GM11168 (cell line): ENCODE measurements around the gene TENM4.

Experiments used
- in situ Hi-C: fragments of 300-500 bp; cut with MboI; formaldehyde crosslinking; loops from one replicate; pipeline ENCODE4 v1.12.0; 2022; ENCODE audit warnings: low sequenced_read_pairs; ENCODE audit not compliant: unreplicated experiment

Gene TENM4

GRCh38 chr11:78684377-78684776 lies 756.5 kb downstream of the TENM4 start:
- in situ Hi-C loops, result no loop called here

DNA sequence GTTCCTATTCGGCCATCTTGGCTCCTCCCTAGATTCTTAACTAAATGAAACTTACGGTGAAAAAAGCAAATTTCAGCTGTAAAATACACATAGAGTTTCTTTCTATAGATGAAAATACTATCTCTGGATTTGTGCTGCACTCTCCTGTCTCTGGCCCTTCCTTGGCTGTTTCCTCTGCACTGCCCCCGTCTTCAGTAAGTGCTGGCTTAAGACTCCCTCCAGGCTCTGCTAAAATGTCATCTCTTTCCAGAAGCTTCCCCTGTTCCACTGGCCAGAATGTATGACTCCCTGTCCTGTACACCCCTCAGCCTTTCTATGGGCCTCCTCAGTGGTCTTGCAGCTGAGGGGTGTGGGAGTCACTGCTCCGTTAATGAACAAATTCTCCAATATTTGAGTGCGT lies 757.1 kb downstream of the TENM4 start:
- in situ Hi-C loops, result no loop called here

- in situ Hi-C loops, result no loop called here
Observed at GRCh38 chr11:78676026-78676557, 764.7 kb downstream of the TENM4 start.

DNA sequence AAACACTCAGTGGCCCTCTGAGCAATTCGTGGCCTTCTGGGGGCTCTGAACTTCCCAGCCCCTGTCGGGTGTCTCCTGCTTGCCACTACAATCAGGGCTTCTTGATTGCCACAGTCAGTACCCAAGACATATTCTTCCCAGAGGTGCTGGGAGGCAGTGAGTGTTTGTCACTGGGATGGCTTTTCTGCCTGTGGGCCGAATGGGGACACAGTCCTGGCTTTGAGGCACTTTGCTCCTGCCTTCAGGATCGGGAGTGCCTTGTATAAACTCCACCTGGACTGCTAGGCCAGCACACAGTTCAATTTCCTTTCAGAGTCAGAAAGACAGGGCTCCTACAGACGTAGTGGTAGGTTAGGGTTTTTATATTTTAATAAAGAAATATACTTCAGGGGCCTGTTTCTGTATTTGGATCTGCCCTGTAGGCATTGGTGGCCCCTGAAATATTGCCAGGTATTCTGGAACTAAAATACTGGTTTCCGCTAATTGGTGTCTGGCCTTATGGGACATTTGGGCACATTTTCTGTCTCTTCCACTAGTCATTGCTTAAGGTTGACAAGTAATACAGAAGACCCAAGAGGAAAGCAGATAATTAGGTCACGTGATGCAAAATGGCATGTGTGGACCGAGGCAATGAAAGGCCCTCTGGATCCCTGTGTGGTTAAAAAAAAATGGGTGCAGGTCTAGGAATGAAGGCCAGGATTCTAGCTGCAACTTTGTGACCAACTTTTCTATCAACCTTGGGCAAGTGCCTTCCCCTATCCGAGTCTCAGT lies 767.8 kb downstream of the TENM4 start:
- in situ Hi-C loops, result loop anchor here (5.0 to 25.0 kb wide), 2 partner anchors 34 to 389 kb away; no protein-coding TSS in a partner anchor

GRCh38 chr11:78669249-78669648 lies 771.6 kb downstream of the TENM4 start:
- in situ Hi-C loops, result loop anchor here (25.0 kb wide), 1 partner anchor 393 kb away; no protein-coding TSS in a partner anchor

GRCh38 chr11:78667461-78667860 lies 773.4 kb downstream of the TENM4 start:
- in situ Hi-C loops, result loop anchor here (25.0 kb wide), 1 partner anchor 395 kb away; no protein-coding TSS in a partner anchor

DNA sequence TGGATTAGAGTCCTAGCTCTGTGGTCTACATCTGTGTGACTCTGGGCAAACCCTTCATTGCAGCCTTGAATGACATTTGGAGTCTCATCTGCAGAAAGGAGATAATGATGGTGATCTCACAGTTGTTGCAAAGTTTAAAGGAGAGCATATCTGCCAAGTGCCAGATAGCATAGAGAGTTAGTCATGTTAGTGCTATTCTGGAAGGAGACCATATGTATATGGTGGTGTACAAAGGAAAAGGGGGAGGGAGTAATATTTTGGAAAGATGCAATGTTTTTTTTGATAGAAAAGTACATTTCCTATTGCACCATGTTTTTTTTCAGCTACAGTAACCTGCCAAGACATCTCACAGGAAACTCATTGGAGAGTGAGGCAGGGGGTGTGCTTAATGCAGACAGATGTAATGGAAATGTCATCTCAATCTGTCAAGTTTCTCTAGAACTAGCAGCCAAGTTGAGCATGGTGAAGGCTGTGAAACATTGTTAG lies 774.1 kb downstream of the TENM4 start:
- in situ Hi-C loops, result loop anchor here (25.0 kb wide), 1 partner anchor 396 kb away; no protein-coding TSS in a partner anchor

- in situ Hi-C loops, result loop anchor here (25.0 kb wide), 1 partner anchor 398 kb away; no protein-coding TSS in a partner anchor
Observed at GRCh38 chr11:78664636-78665035, 776.2 kb downstream of the TENM4 start.

GRCh38 chr11:78662811-78663210 lies 778.0 kb downstream of the TENM4 start:
- in situ Hi-C loops, result loop anchor here (25.0 kb wide), 1 partner anchor 399 kb away; no protein-coding TSS in a partner anchor

DNA sequence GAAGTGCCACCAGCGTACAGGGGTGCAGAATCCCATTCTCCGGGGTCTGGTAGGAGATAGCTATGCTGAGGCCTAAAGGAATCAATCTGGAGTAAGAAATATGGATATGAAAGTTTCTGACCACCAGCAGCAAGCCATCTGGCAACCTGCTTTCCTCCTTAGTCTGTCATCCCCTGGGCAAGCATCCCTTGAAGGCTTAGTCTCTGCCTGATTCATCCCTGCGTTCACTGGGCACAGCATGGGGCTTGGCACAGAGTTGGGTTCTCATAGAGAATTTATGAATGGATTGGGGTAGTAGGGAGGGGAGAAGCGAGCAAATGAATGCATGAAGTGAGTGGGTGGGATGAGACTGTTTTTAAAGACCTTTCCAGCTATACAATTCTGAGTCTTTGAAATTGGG lies 780.4 kb downstream of the TENM4 start:
- in situ Hi-C loops, result loop anchor here (25.0 kb wide), 1 partner anchor 402 kb away; no protein-coding TSS in a partner anchor

GRCh38 chr11:78659326-78660270 lies 781.2 kb downstream of the TENM4 start:
- in situ Hi-C loops, result loop anchor here (25.0 kb wide), 1 partner anchor 403 kb away; no protein-coding TSS in a partner anchor

DNA sequence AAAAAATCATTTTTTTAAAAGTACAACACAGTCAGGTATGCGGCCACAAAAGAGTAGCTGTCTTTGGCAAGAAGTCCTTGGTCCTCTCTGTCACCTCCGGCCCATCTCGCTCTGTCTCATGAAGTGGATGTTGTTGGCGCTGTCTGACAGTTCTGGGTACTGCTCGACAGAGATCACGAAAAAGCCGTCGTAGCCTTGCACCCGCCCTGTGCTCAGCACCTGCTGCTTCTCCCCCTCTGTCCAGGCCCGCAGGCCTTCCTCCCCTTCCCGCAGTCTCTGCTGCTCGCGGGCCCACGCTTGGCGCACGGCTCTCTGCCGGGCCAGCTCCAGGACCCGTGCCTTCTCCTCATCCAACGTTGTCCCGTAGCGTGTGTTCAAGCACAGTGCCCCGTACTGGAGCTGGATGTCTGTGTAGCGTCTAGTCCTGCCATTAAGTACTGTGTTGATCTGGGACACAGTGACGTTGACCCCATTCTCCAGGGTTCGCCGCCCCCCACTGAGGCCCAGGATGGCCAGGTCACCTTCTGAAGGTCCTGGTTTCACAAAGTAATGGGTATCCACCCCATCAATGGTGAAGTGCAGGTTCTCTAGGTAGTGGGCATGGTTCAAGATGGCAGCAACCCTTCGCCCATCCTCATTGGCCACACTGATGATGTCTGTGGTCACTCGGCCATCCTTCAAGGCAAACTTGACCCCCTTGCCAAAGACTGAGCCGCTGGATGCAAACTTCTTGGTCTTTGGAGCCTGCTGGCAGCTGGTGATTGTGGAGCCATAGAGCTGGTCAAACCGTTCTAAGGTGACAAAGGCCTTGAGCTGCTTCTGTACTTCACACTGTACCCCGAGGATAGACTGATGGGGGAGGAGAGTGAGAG lies 782.6 kb downstream of the TENM4 start:
- in situ Hi-C loops, result loop anchor here (25.0 kb wide), 1 partner anchor 404 kb away; no protein-coding TSS in a partner anchor

DNA sequence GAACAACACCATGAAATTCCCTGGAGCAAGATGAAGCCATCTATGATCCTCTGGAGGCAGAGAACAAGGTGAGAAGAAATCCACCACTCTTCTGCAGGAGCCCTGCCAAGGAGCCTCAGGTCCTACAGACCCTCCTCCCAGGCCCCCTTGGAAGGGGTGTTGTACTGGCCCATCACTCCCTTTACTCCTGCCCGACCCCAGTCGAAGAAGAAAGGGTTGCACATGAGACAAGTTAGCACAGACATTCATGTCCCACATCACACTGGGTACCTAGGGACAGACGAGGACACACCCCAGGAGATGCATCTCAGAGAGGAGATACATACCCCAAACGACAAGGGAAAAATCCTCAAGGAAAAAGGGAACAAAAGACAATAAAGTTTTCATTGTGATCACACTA lies 783.4 kb downstream of the TENM4 start:
- in situ Hi-C loops, result loop anchor here (25.0 kb wide), 1 partner anchor 405 kb away; no protein-coding TSS in a partner anchor

DNA sequence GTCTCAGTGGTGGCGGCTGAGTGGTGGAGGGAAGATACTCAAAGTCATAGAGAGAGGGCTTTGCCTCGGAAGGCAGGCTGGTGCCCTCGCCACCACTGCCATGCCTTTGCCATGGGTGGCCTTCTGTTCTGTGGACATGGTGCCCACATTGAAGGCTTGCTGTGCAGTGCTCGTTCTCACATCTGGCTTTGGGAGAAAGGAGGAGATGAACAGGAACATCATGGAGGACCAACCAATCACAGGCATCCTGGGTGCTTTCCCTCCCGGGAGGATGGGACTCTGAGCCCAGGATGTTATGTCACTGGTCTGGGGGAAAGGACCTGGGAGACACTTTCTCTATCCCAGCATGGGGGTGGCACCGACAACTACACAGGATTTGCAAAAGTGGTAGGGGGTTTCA lies 783.8 kb downstream of the TENM4 start:
- in situ Hi-C loops, result loop anchor here (25.0 kb wide), 1 partner anchor 405 kb away; no protein-coding TSS in a partner anchor

DNA sequence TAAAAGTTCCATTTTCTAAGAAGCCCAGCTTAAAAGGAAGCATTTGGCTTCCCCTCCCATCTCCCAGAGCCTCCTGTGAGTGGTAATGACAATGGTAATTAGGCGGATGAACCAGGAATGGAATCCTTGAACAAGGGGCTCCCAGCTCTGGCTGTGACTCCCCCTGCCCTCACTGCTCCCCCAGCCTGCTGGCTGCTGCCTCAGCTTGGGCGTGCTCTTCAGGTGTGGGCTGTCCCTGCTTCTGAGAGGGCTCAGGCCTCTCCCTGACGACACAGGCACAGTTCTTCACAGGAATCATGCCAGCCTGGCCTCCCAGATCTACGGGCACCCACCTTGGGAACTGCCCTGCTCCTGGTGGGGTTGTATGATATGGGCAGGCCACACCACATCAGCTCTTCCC lies 784.5 kb downstream of the TENM4 start:
- in situ Hi-C loops, result loop anchor here (25.0 kb wide), 1 partner anchor 406 kb away; no protein-coding TSS in a partner anchor

DNA sequence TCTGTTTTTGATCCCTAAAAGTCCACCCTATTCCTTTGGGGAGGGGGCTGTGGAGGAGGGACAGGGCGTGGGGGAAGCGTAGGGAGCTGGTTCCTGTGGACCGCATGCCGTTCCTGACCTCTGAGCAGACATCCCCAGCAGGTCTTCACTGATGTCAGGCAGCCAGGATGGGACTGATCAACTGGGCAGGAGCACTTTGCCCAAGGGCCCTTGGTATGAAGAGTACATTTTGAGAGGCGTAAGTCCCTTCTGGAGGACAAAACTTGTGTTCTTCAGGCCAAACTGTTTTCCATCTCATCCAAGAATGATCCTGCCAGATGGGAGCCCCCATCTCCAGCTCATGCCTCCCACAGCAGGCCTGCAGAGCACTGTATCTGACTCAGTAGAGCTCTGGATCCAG lies 785.3 kb downstream of the TENM4 start:
- in situ Hi-C loops, result loop anchor here (25.0 kb wide), 1 partner anchor 407 kb away; no protein-coding TSS in a partner anchor

- in situ Hi-C loops, result loop anchor here (25.0 kb wide), 1 partner anchor 407 kb away; no protein-coding TSS in a partner anchor
Observed at GRCh38 chr11:78654866-78655265, 786.0 kb downstream of the TENM4 start.

GRCh38 chr11:78654071-78654470 lies 786.8 kb downstream of the TENM4 start:
- in situ Hi-C loops, result loop anchor here (25.0 kb wide), 1 partner anchor 408 kb away; no protein-coding TSS in a partner anchor
